OCI-LY7 (cell line): ENCODE data around the gene IRGQ. TPM values are rescaled to one million over a fixed set of nuclear protein-coding genes. Genes with fewer than 3 reads are reported as not detected.

Experiments
- BruUV-seq: library from RNA; stranded (reverse); fragments of 400-500 nt; replicated peaks from 2 replicates; lab custom pipeline; 2021; lab: Mats Ljungman, UMichigan
- CTCF ChIA-PET: fragments of 300-600 bp; sonication (Branson Sonifier 250); formaldehyde crosslinking; loops from one replicate; lab custom pipeline; 2022; ENCODE audit warnings: antibody characterized with exemption; ENCODE audit not compliant: unreplicated experiment; lab: Charles Lee
- POLR2A ChIA-PET: fragments of 300-600 bp; sonication (Branson Sonifier 250); formaldehyde crosslinking; loops from one replicate; lab custom pipeline; 2022; ENCODE audit warnings: antibody characterized with exemption; lab: Charles Lee
- DNase-seq: peaks from one replicate; pipeline ENCODE4 v3.0.0-alpha.2; 2015; ENCODE audit warnings: low spot score
- H2AFZ ChIP-seq: fragments of 200-600 bp; sonication (generic), shearing (Covaris generic); 2 replicates; pipeline ENCODE4 v1.6.1; 2014; ENCODE audit warnings: mild to moderate bottlenecking, antibody characterized with exemption, low read length, moderate library complexity
- H3K27ac ChIP-seq: fragments of 200-600 bp; sonication (generic); 2 replicates; pipeline ENCODE4 v1.5.1; 2014; ENCODE audit warnings: mixed run types, low read depth, mild to moderate bottlenecking, moderate library complexity, low read length, inconsistent platforms; ENCODE audit not compliant: poor library complexity, severe bottlenecking
- H3K36me3 ChIP-seq: fragments of 200-600 bp; sonication (generic); 2 replicates; pipeline ENCODE4 v1.6.1; 2014; ENCODE audit warnings: mild to moderate bottlenecking, antibody characterized with exemption, low read length, moderate library complexity, mixed read lengths; ENCODE audit not compliant: insufficient read depth
- H3K4me1 ChIP-seq: fragments of 200-600 bp; sonication (generic); 2 replicates; pipeline ENCODE4 v1.5.1; 2014; ENCODE audit warnings: mild to moderate bottlenecking, low read length; ENCODE audit not compliant: insufficient read depth, poor library complexity, severe bottlenecking
- H3K4me2 ChIP-seq: fragments of 200-600 bp; sonication (generic); 2 replicates; pipeline ENCODE4 v1.6.1; 2014; ENCODE audit warnings: mild to moderate bottlenecking, low read length
- H3K4me3 ChIP-seq: fragments of 200-600 bp; sonication (generic); 2 replicates; pipeline ENCODE4 v1.5.1; 2014; ENCODE audit warnings: mild to moderate bottlenecking, low read depth, low read length; ENCODE audit not compliant: poor library complexity, severe bottlenecking
- H3K79me2 ChIP-seq: fragments of 200-600 bp; sonication (generic); 2 replicates; pipeline ENCODE4 v1.6.1; 2016; ENCODE audit warnings: low read depth, mild to moderate bottlenecking, low read length, moderate library complexity, mixed read lengths; ENCODE audit not compliant: insufficient read depth
- H3K9me2 ChIP-seq: fragments of 200-600 bp; sonication (generic); 2 replicates; pipeline ENCODE4 v1.6.1; 2016; ENCODE audit warnings: mild to moderate bottlenecking, low read length, mixed read lengths; ENCODE audit not compliant: insufficient read depth
- H3K9me3 ChIP-seq: fragments of 200-600 bp; sonication (generic); 2 replicates; pipeline ENCODE4 v1.6.1; 2014; ENCODE audit warnings: mild to moderate bottlenecking, mixed run types, low read length, mixed read lengths
- H4K20me1 ChIP-seq: fragments of 200-600 bp; sonication (generic); 2 replicates; pipeline ENCODE4 v1.6.1; 2014; ENCODE audit warnings: mild to moderate bottlenecking, antibody characterized with exemption, low read length, moderate library complexity, mixed read lengths; ENCODE audit not compliant: insufficient read depth
- EZH2phosphoT487 ChIP-seq: fragments of 200-600 bp; sonication (generic); IDR thresholded peaks from 2 replicates; pipeline ENCODE4 v1.6.1; 2018; ENCODE audit warnings: low read depth, borderline replicate concordance, mild to moderate bottlenecking, mixed run types, antibody characterized with exemption, low read length, moderate library complexity, mixed read lengths
- intact Hi-C: fragments of 100-400 bp; cut with micrococcal nuclease; formaldehyde crosslinking; loops from one replicate; pipeline ENCODE4 v1.10.0; 2022; ENCODE audit not compliant: unreplicated experiment
- total RNA-seq, 2 experiments: library from RNA; depleted of rRNA in 1 of 2; stranded (reverse); fragments of >200 nt in 1 of 2; shearing (Covaris generic) in 1 of 2; gene quantifications; 2 replicates each; pipeline ENCODE4 v1.2.3, GENCODE V29; 2014 to 2022
- TF ChIP-seq, protein P1 (sequence below): fragments of 200-600 bp; sonication (generic); conservative IDR thresholded peaks from 2 replicates; pipeline ENCODE4 v1.5.1; 2014; ENCODE audit warnings: mild to moderate bottlenecking, antibody characterized with exemption, low read length, moderate library complexity, mixed read lengths

IRGQ gene
- total RNA-seq, 2 experiments from 2014 or later, result 6.4 to 15.3 TPM

DNA sequence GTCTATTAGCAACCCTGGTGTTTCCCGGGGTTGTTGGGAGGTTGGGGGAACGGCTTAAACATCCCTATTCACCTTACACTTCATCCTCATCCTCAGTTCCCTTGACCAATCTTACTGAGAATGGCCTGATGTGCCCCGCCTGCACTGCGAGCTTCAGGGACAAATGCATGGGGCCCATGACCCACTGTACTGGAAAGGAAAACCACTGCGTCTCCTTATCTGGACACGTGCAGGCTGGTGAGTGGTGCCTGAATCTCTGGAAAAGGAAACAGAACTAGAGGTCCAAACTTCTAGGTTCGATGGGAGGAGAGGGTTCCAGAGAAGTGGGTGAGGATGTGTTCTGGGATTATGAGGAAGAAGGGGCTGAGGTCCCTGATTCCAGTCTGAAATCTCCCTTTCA lies 14.5 kb downstream of the IRGQ start:
- Histone ChIP-seq H3K4me2 (no peak overlapping the region), H3K27ac (no peak overlapping the region), H3K9me2 (no peaks in the 10 kb centered on the region), H2AFZ (no peak overlapping the region), H3K4me3 (no peak overlapping the region), H3K4me1 (peaks cover 7% of the 10 kb centered on the region), H3K9me3 (no peaks in the 10 kb centered on the region), H3K36me3 (no peaks in the 10 kb centered on the region), H4K20me1 (no peaks in the 10 kb centered on the region), H3K79me2 (no peaks in the 10 kb centered on the region)
- POLR2A ChIA-PET, result no interaction called here
- TF ChIP-seq, protein P1, sequence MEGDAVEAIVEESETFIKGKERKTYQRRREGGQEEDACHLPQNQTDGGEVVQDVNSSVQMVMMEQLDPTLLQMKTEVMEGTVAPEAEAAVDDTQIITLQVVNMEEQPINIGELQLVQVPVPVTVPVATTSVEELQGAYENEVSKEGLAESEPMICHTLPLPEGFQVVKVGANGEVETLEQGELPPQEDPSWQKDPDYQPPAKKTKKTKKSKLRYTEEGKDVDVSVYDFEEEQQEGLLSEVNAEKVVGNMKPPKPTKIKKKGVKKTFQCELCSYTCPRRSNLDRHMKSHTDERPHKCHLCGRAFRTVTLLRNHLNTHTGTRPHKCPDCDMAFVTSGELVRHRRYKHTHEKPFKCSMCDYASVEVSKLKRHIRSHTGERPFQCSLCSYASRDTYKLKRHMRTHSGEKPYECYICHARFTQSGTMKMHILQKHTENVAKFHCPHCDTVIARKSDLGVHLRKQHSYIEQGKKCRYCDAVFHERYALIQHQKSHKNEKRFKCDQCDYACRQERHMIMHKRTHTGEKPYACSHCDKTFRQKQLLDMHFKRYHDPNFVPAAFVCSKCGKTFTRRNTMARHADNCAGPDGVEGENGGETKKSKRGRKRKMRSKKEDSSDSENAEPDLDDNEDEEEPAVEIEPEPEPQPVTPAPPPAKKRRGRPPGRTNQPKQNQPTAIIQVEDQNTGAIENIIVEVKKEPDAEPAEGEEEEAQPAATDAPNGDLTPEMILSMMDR, result no peak
- TF ChIP-seq EZH2phosphoT487, result no peak
- no peak for DNase-seq
- intact Hi-C loops, result no loop called here
- CTCF ChIA-PET, result no interaction called here
- no TSS peak for BruUV-seq

DNA sequence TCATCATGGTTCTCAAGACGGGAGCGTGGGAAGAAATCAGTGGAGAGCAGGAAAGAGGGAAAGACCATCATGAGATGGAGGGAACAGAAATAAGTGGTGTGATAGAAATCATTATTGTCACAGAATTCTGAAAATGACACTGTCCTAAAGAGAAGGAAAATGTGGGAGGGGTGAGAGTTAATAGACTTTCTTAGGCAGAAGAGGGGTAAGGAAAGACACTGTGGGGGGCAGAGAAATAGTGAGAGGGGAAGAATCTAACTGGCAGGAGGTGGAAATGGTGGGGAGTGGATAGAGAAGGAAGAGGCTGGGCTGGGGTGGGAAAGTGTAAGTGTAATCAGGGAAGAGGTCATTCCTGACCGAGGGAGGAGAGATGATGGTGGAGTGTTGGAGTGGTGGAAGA lies 17.1 kb downstream of the IRGQ start:
- Histone ChIP-seq H3K4me3 (no peak overlapping the region), H3K9me3 (no peaks in the 10 kb centered on the region), H3K9me2 (no peaks in the 10 kb centered on the region), H2AFZ (no peak overlapping the region), H4K20me1 (no peaks in the 10 kb centered on the region), H3K4me2 (no peak overlapping the region), H3K4me1 (peaks cover 19% of the 10 kb centered on the region), H3K79me2 (peaks cover 11% of the 10 kb centered on the region; the same call in 1 of the 2 replicates), H3K36me3 (no peaks in the 10 kb centered on the region), H3K27ac (no peak overlapping the region)
- intact Hi-C loops, result no loop called here
- TF ChIP-seq EZH2phosphoT487, result no peak
- TF ChIP-seq, protein P1, result no peak
- ChIA-PET POLR2A (no interaction called here), CTCF (no interaction called here)
- no peak for DNase-seq
- no TSS peak for BruUV-seq

DNA sequence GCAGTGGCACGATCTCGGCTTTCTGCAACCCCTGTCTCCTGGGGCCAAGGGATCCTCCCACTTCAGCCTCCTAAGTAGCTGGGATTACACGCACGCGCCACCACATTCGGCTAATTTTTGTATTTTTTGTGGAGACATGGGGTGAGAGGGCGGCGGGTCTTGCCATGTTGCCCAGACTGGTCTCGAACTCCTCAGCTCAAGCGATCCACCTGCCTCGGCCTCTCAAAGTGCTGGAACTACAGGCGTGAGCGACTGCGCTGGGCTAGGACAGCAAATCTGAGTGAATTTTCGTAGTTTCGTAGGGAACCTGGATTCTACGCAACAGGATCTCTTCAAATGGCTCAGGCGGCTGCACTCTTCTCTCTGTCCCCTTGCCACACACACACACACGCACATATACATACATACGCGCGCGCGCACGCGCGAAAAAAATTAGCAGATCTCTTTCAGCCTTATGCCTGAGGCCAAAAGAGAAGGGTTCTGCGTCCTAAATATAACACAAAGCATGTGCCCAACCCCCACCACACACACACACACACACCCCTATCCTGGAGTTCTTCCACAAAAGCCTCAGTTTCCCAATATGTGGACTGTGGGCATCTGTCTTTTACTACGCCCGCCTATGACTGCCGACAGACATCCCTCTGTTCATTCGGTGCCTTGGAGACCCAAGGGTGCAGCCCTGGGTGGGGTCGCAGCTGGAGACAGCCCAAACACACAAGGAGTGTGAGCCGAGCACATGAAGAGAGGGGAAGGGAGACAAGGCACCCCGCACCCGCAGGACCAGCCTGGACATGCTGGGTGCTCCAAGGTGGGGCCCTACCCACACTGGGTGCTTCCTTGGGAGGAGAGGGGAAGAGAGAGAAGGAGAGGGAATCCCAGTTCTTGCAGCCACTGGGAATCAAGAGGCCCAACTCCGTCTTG lies 19.7 kb downstream of the IRGQ start:
- peaks cover 15% of the 10 kb centered on the region for H3K4me1 ChIP-seq
- no peak for TF ChIP-seq EZH2phosphoT487
- TF ChIP-seq, protein P1, result no peak
- peak overlapping the region; percentile 96 for H2AFZ ChIP-seq

More for the DNA sequence above, 19.7 kb downstream of the IRGQ start:
- ChIA-PET CTCF (no interaction called here), POLR2A (interaction anchor here (1.0 kb wide), 1 partner anchor 8 kb away, joined by 4 read pairs; no protein-coding TSS in a partner anchor)
- no TSS peak for BruUV-seq
- Histone ChIP-seq H3K4me3 (peak overlapping the region; percentile 89), H3K79me2 (peaks cover 11% of the 10 kb centered on the region; the same call in 1 of the 2 replicates), H3K4me2 (peak overlapping the region; percentile 78), H3K36me3 (peaks cover 10% of the 10 kb centered on the region), H4K20me1 (no peaks in the 10 kb centered on the region), H3K27ac (no peak overlapping the region), H3K9me3 (no peaks in the 10 kb centered on the region), H3K9me2 (no peaks in the 10 kb centered on the region)
- intact Hi-C loops, result loop anchor here (1.0 kb wide), 1 partner anchor 20 kb away; the partner anchor contains the start of genes IRGQ and ZNF576
- no peak for DNase-seq
